Cardiac septum (tissue), 1 donor: ENCODE data around the gene POLR2L. TPM values are rescaled to one million over a fixed set of nuclear protein-coding genes. Genes with fewer than 3 reads are reported as not detected.

Experiments used
- DNase-seq: peaks from one replicate; pipeline ENCODE4 v3.0.0-alpha.2; 2020; ENCODE audit warnings: low spot score
- intact Hi-C: fragments of 100-400 bp; cut with DNase I; formaldehyde crosslinking; loops from one replicate; pipeline ENCODE4 v1.14.0; 2022
- total RNA-seq: library from RNA; stranded (reverse); fragmentation: NEBNext Ultra II Directional; extraction: Animal tissue kit (Norgen Biotek cat#: 25700); gene quantifications from one replicate; pipeline ENCODE4 v1.2.1, GENCODE V29; 2021
- donor health status: DM: no; HTN: no; CAD: no.

Gene POLR2L
- total RNA-seq, 1 donor from 2014 or later = 202 TPM

DNA sequence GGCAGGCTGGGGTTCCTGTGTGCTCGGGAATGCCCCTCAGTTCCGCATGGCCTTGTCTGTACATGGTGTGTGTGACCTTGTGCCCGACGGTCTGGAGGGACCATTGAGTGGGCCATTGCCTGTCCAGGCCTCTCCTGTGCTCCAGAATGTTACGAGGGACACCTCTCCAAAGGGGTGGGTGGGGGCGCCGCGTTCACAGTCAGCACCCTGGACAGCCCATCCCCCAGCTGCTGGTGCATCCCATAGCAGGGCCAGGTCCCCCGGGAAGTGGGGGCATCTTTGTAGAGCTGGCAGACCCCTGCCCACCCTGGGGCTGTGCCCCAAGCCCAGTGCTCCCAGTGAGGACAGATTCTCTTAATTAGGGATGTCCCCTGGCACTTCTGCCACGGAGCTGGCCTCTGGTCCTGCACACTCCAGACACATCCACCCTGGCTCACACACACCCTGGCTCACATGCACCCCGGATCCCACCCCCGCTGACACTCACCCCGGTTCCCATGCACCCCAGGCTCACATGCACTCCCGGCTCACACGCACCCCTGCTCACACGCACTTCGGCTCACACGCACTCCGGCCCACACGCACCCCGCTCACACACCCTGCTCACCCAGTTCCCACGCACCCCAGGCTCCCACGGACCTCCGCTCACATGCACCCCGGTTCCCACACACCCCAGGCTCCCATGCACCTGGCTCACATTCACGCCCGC is 15.9 kb upstream of the POLR2L start:
- intact Hi-C loops = no loop called here
- DNase-seq = no peak

GRCh38 chr11:856397-856796 is 14.1 kb upstream of the POLR2L start:
- intact Hi-C loops = no loop called here
- DNase-seq = no peak

DNA sequence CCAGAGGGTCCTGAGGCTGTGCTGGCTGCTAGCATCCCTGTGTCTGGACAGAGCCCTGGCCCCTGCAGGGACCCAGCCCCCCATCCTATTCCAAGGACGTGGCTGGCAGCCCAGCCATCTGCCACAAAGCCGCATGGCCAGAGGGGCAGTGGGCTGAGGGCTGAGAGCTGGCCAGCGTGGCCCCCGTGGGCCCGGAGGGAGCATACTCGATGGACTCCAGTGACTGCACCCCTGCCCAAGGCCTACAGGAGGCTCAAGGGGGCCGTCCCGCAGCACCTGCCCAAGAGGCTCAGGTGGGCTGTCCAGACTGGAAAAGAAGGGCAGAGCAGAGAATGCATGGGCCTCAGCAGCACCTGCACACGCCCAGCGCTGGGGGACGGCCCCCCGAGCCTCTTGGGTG is 13.5 kb upstream of the POLR2L start:
- intact Hi-C loops = no loop called here
- no peak for DNase-seq

GRCh38 chr11:855330-855674 is 13.0 kb upstream of the POLR2L start:
- intact Hi-C loops = no loop called here

DNA sequence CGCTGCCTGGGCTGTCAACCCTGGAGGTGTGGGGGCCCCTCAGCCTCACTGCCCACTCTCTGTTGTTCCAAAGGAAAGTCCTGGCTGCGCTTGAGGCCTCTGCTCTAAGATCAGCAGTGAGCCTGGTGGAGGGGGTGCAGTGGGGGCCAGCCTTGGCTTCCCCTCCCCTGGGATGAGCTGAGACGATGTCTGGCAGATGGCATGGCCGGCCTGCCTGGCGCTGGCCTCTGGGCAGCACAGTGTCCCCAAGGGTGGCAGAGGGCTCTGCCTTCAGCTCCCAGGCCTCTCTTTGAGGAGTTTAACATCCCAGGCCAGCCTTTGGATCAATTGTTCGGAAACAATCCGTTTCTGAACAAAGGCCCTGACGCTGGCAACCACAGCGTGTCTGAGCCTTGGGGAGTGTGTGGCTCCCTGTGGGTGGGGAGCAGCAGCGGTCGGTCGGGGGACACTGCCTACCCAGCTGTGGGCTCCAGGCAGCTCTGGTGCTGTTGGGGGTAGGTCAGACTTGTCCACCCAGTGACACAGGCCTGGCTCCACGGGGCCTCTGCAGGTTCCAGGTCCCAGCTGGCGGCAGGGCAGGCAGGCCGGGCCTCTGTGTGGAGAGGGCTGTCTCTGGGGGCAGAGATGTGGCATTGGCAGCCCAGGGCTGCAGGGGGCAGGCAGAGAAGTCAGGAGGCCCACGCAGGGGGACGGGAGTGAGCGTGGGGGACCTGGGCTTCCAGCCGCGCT is 12.4 kb upstream of the POLR2L start:
- DNase-seq = no peak
- intact Hi-C loops = no loop called here

More at GRCh38 chr11:855330-855674, 13.0 kb upstream of the POLR2L start:
- DNase-seq = no peak

GRCh38 chr11:853682-854448 is 11.5 kb upstream of the POLR2L start:
- intact Hi-C loops = no loop called here
- no peak for DNase-seq

- DNase-seq = no peak
- intact Hi-C loops = no loop called here
Observed at GRCh38 chr11:852762-853161, 10.4 kb upstream of the POLR2L start.

DNA sequence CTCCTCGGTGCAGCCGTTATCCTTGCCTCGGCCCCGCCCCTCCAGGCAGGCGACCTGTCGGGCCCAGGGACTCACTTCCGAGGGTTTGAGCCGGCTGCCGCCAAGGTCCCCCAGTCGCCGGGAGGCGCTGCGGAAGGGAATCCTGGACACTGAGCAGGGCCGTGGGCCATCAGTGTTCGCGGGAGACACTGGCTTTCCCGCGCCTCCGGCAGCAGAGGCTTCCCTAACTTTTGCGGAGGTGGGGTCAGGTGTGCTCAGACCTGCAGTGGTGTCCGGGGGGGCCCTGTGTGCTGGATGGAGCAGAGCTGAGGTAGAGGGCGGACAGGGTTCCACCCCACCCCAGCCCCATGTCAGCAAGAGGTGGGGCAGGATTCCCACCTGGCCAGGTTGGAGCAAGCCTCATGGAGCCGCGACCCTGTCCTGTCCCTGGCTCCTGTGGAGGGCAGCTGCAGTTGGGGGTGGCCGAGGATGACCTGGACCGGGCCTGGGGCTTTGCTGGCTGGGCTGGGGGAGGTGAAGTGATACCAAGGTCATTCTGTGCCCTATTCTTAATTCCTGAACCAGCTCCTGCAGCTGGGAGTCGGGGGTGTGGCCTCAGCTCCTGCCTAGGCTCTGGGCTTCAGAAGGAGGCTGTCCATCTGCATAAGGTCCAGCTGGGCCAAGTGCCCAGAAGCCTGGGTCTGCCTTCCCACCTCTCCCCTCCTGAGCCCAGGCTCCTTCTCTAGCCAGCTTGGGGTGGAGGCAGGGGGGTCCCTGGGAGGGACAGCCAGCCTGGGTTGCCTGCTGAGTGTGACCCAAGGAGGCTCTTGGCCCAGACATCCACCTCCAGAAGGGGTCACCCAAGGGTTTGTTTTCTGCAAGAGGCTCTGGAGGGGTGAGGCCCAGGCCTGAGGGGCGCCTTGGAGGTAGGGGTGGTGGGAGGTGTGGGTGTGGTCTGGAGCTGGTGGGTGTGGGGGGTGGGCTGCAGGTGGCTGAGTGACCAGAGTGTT is 8.7 kb upstream of the POLR2L start:
- DNase-seq = no peak
- intact Hi-C loops = no loop called here

DNA sequence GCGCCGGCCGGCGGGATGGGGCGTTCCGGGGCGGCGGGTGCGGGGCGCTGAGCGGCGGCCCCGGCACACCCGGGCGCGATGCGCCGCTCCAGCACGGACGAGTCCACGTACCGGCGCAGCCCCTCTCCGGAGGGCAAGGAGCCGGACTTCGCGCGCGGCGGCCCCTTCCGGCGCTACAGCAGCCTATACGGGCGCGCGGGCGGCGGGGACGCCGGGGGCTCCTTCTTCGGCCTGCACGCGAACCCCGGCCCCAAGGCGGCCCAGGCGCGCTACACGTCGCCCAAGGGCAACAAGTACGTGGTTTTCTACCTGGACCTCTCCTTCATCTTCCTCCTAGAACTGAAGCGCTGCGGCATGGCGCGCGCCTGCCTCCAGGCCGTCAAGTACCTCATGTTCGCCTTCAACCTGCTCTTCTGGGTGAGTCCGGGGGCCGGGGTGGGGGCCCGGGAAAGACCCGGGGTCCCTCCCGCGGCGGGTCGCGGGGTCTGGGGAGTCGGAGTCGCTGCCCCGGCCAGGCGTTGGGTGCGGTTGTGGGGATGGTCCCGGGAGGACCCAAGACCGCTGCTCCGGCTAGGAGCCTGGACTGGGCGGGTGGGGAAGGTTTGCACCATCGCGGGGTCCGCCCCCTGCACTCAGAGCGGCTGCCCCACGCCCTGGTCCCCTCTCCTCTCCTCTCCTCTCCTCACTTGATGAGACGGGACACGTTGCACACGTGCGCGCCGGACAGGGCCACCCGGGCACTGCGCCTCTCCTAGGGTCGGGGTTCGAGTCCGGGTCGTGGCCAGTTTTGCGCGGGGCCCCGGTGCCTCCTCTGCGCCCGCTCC is 7.8 kb upstream of the POLR2L start:
- intact Hi-C loops = loop anchor here (2.0 kb wide), 1 partner anchor 201 kb away; no protein-coding TSS in a partner anchor

GRCh38 chr11:849104-849824 is 6.9 kb upstream of the POLR2L start:
- intact Hi-C loops = loop anchor here (2.0 kb wide), 1 partner anchor 202 kb away; no protein-coding TSS in a partner anchor
- no peak for DNase-seq

More for the DNA sequence above, 7.8 kb upstream of the POLR2L start:
- no peak for DNase-seq

DNA sequence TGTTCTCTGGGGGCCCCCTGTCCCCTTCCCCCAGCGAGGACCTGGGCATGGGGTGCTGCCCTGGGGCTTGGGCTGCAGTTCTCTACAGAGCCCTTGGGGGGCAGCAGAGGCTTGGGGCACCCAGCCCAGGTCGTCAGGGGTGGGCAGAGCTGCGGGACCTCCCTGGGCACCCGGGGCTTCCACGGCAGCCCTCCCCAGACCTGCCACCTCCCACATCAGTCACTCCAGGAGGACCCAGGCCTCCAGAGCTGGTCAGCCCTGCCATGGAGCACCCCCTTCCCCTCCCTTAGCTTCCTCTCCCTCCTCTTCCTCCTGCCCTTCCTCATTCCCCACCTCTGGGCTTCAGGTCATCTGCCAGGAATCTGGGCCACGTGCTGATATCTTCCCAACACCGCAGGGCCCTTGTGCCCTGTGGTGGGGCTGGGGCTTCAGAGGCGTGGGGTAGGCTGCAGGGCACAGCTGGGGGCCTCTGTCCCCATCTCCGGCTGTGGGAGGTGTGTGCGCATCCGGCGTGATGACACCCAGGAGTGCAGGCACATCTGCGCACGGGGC is 6.1 kb upstream of the POLR2L start:
- peak; percentile 83 for DNase-seq
- intact Hi-C loops = loop anchor here (2.0 kb wide), 1 partner anchor 202 kb away; no protein-coding TSS in a partner anchor

- intact Hi-C loops = loop anchor here (2.0 kb wide), 1 partner anchor 203 kb away; no protein-coding TSS in a partner anchor
- no peak for DNase-seq
Observed at GRCh38 chr11:847876-848275, 5.5 kb upstream of the POLR2L start.

GRCh38 chr11:846496-847098 is 4.3 kb upstream of the POLR2L start:
- intact Hi-C loops = no loop called here
- no peak for DNase-seq

- no peak for DNase-seq
Observed at GRCh38 chr11:845872-846495, 3.7 kb upstream of the POLR2L start.

DNA sequence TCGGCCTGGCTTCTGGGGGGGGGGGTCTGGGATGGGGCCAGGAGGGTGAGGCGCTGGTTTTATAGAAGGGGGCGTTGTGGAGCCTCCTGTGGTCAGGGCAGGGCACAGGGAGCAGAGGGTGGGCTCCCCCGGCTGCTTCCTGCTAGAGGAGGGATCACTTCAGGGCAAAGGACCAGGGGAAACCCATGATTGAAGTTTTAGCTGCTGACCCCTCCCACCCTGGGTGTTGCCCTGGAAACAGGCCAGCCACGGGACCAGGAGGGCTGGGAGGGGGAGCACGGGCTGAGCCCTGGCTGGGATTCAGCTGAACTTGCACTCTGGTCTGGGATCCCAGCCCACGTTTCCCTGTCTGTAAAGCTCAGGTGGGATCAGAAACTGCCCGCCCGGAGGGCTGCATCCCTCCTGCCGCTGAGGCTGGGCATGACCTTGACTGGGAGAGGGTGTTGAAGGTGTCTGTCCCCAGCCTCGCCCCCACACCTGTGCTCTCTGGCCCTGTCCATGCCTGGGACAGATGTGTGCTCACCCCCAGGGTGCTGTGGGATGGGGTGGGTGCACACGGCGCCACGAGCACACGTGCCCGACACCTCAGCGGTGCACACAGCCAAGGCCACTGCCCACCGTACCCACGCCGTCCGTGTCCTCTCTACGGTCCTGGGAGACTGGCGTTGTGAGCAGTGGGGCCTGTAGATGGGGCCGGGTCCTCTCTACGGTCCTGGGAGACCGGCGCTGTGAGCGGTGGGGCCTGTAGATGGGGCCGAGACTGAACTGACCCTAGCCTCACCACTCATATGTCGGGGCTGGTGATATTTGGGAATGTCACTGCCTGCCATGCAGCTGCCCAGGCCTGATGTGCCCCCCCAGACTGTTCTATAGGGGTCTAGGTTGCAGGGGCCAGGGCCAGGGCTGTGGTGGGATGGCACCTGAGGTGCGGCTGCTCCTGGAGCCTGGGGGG is 2.6 kb upstream of the POLR2L start:
- DNase-seq = peak; percentile 93
- intact Hi-C loops = loop anchor here (2.0 to 5.0 kb wide), 2 partner anchors 38 to 80 kb away; partner anchors contain the start of genes AP2A2, PIDD1 and RPLP2

More at GRCh38 chr11:845872-846495, 3.7 kb upstream of the POLR2L start:
- intact Hi-C loops = loop anchor here (2.0 kb wide), 1 partner anchor 79 kb away; the partner anchor contains the start of gene AP2A2
